LoVo (cell line): Measurements from ENCODE around the gene CUX1.

Experiments
- DNase-seq: peaks from one replicate; pipeline ENCODE4 v3.0.0-alpha.2; 2016; ENCODE audit warnings: low spot score

The CUX1 gene

GRCh38 chr7:102185796-102186195, 368.4 kb downstream of the CUX1 start:
- DNase-seq, result no peak

- no peak for DNase-seq
These were observed 368.9 kb downstream of the CUX1 start for GRCh38 chr7:102186306-102186705.

- no peak for DNase-seq
These were observed 371.3 kb downstream of the CUX1 start for GRCh38 chr7:102188746-102189145.

DNA sequence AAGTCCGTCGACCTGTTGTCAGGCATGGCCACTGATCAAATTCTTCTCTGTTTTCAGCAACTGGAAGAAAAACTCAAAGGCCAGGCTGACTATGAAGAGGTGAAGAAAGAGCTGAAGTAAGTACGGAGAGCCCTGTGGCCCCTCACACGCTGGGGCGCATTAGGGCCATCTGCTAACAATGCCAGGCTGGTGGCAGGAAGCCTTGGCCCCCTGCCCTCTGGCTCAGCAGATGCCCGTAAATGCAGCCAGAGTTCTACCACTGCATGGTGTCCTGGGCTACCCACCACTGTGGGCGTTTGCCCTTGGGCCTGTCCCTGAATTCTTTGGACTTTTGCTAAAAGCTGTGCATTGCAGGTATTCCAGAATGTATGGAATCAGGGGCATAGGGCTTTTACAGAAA, 372.3 kb downstream of the CUX1 start:
- no peak for DNase-seq

DNA sequence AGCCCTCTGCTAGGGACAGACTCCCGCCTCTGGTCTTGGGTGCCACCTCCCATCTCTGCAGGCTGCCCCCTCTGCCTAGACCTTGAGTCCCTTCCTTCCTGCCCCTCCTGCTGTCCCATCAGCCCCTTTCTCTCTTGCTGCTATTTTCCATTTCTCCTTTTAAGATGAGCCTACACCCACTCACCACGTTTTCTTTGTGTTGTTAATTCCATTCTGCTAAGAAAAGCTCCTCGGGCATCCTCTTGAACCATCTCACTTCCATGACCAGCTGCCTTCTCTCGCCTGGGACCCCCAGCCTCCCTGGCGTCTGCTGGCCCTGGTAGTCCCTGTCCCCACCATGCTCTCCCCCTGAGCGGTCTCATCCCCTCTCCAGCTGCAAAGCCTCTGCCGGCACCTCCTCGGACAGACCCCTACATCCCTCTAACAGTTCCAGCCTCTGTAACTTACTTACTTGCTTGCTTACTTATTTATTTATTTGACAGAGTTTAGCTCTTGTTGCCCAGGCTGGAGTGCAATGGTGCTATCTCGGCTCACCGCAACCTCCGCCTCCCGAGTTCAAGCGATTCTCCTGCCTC, 373.4 kb downstream of the CUX1 start:
- no peak for DNase-seq

GRCh38 chr7:102191556-102192379, 374.3 kb downstream of the CUX1 start:
- DNase-seq, result no peak

DNA sequence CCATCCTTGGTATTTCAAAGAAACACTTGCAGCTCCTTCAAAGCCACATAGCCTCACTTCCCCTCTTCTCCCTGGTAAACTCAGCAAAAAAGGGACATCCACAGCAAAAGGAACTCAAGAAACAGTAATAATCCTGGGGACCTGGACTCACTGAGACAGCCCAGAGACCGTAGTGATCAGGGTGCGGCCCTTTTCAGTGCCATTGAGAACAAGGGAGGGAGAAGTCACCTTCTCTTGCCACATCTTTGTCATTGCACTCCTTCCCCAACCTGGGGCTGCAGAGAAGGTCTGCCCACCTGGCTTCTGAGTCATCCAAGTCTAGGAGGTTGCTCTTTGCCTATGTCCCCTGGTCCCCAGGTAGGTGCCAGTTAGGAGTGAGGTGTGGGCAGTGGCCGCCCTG, 375.4 kb downstream of the CUX1 start:
- DNase-seq, result no peak

GRCh38 chr7:102193806-102194205, 376.4 kb downstream of the CUX1 start:
- DNase-seq, result no peak

GRCh38 chr7:102195361-102195760, 377.9 kb downstream of the CUX1 start:
- no peak for DNase-seq

GRCh38 chr7:102196028-102196427, 378.6 kb downstream of the CUX1 start:
- DNase-seq, result no peak

DNA sequence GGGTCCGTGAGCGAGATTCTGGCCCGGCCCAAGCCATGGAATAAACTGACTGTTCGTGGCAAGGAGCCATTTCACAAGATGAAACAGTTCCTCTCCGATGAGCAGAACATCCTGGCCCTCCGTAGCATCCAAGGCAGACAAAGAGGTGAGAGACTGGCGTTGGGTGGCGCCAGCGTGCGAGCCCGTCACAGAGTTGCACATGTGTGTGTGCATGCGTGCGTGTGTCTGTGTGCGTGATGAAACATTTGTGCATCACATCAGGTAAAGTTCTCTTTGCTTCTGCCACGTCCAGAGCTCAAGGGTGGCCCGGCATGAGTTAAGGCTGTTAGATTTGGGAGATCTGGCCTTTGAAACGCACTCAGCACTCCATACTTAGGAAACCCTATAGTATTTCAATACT, 379.7 kb downstream of the CUX1 start:
- no peak for DNase-seq

- DNase-seq, result no peak
These were observed 380.2 kb downstream of the CUX1 start for GRCh38 chr7:102197599-102197998.

GRCh38 chr7:102198417-102198956, 381.1 kb downstream of the CUX1 start:
- DNase-seq, result no peak

GRCh38 chr7:102201576-102201975, 384.1 kb downstream of the CUX1 start:
- DNase-seq, result no peak

DNA sequence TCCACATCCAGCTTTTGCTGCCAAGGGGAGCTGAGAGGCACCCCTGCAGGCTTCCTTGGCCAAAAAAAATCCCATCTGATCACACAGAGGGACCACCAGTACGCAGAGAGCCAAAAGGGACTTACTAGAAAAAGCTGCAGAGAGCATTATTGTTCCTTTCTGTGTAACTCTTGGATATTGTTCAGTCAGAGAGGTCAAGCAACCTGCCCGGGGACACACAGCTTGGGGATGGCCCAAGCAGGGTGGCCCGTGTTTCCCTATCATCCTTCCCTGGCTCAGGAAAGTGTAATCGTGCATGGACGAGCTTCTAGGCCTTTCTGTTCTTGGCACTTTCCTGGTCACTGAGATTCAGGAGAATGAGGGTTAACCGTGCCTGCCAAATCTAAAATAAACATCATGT, 385.1 kb downstream of the CUX1 start:
- no peak for DNase-seq

GRCh38 chr7:102203218-102203617, 385.8 kb downstream of the CUX1 start:
- DNase-seq, result no peak

- DNase-seq, result no peak
These were observed 386.8 kb downstream of the CUX1 start for GRCh38 chr7:102204212-102204611.

GRCh38 chr7:102205915-102206314, 388.5 kb downstream of the CUX1 start:
- no peak for DNase-seq

GRCh38 chr7:102208826-102209225, 391.4 kb downstream of the CUX1 start:
- no peak for DNase-seq

DNA sequence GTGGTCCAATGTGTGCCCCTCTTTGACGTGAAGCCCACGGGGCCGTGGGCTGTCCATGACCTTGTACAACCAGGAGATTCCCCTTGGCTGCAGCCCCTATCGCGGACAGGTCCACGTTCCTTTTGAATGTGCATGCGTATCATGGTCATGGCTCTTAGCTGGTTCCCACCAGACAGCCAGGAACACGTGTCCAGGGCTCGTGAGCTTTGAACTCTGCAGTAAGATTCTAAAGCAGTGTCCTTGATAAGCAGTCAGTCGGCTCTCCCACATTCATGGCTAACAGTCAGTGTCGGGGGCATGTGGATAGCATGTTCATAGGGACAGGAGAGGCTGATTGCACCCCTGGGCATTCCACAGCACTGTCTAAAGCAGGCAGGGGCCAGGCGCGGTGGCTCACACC, 393.4 kb downstream of the CUX1 start:
- DNase-seq, result no peak

DNA sequence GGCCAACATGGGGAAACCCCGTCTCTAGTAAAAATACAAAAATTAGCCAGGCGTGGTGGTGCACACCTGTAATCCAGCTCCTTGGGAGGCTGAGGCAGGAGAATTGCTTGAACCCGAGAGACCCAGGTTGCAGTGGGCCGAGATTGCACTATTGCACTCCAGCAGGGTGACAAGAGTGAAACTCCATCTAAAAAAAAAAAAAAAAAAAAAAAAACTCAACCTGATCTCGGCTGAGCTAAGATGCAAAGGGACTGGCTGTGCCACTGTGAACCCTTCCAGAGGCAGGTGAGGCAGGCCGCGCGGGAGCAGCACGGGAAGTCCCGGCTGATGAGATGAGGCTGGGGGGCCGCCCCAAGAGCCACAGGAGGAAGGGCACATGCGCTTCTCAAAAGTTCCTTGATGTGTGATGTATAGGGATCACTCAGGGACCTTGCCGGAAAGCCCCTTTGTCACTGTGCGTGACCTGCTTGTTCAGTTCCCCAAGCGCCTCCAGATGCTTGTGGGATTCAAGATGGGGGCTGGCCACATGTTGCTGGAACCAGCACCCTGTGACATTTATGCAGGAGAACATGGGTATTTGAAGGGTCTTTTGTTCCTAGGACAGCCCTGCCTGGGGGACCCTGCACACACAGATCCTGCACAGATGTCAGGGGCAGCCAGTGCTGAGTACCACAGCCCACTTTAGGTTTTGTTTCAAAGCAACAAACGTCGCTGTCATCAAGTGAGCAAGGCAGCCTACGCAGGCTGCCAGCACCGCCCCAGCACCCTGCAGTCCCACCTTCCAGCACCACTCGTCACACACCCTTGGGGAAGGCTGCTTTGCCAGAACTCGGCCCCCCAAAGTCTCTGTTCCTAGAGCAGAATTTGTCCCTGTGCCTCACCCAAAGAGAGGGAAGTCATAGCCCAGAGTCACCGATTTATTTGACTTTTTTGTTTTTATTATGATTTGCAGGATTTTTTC, 394.4 kb downstream of the CUX1 start:
- no peak for DNase-seq

DNA sequence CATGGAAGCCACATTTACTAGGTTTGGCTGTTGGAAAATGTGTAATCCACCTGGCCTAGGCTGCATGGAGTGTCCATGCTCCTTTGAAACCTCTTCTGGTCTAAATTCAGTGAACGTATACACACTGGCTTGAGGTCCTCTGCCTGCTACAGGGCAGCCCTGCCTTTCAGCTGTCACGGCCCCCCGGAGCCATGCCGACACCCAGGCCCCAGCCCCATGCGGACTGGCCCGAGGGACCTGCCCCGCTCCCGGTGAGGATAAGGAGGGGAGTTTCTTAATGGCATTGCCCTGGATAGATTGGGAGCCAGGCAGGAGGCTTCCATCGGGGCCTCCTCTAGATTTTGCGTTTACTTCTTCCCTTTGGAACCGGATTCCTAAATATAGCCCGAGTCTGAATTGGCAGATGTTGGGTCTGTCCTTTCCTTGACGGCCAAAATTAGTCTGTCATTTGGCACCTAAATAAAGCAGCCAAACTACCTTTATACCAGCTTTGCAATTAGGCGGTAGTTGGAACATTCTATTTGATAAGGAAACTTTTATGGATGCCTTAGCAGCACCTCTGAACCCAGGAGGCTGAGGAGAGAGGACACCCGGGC, 397.1 kb downstream of the CUX1 start:
- no peak for DNase-seq
